Measurements from ENCODE around the gene MALAT1.
"Not testable (repeated sequence)": the region's sequence is repeated elsewhere in the genome, so short reads cannot be mapped to it uniquely, and the experiment has no call there.

Gene MALAT1

GRCh38 chr11:65522718-65523630 lies 24.1 kb downstream of the MALAT1 start:
- DNase-seq = not testable (repeated sequence)

DNA sequence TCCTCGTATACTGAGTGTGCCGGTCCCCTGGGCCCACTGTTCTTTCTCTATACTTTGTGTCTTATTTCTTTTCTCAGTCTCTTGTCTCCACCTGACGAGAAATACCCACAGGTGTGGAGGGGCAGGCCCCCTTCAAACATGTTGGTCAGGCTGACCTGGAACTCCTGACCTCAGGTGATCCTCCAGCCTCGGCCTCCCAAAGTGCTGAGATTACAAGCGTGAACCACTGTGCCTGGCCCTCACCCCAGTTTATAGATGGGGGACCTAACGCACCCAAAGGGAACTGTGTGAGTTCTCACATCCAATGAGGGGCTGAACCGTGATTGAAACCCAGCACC lies 24.8 kb downstream of the MALAT1 start:
- not testable (repeated sequence) for DNase-seq

GRCh38 chr11:65524014-65524740 lies 25.3 kb downstream of the MALAT1 start:
- no peak for DNase-seq

DNA sequence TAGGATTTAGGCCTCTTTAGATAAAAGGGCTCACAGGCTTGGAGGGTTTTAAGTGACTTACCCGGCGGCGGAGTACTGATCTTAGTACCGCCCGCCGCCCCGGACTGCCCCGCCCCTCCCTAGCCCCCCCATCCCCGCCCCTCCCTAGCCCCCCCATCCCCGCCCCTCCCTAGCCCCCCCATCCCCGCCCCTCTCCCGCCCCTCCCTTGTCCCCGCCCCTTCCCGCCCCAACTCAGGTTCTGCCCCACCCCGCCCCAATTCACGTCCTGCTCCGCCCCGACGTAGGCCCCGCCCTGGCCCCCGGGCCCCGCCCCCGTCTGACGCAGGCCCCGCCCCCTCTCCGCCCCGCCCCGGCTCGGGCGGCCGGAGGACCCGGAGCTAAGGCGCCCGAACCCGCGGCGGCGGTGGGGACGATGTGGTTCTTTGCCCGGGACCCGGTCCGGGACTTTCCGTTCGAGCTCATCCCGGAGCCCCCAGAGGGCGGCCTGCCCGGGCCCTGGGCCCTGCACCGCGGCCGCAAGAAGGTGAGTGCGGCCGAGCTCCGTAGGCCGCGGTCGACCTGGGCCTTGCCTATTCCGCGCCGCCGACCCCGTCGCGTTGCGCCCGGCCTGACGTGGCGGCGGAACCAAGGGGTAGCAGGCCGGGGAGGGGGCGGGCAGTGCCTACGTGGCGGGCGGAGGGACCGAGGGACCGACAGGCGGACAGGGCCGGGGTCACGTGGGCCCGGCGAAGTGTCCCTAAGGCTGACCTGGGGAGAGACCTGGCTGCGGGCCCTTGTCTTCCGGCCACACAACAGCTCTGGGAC lies 26.1 kb downstream of the MALAT1 start, which contains the start of gene SCYL1:
TSS of gene SCYL1 (plus strand) at position 343 of the 805 bp plus-strand sequence. CDS start at position 414, 71 bp downstream.
- DNase-seq = peak; percentile 88

DNA sequence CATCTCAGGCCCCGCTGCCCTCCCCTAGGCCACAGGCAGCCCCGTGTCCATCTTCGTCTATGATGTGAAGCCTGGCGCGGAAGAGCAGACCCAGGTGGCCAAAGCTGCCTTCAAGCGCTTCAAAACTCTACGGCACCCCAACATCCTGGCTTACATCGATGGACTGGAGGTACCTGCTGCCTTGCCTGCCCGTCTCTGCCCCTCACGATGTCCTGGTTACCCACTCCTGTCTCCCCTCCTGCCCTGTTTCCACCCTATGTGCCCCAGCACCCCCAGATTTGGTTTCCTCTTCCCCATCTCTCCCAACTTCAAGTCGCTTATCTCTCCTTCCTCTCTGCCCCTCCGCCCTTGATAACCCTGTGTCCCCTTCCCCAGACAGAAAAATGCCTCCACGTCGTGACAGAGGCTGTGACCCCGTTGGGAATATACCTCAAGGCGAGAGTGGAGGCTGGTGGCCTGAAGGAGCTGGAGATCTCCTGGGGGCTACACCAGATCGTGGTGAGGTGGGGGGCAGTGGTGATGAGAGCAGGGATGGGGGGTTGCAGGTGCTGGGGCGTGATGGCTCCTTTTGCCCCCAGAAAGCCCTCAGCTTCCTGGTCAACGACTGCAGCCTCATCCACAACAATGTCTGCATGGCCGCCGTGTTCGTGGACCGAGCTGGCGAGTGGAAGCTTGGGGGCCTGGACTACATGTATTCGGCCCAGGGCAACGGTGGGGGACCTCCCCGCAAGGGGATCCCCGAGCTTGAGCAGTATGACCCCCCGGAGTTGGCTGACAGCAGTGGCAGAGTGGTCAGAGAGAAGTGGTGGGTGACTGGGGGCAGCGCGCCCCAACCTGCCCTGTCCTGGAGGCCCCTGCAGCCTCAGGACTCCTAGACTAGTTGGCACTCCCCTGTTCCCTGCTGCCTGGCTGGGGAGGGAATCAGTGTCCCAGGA lies 27.0 kb downstream of the MALAT1 start:
- DNase-seq = no peak

DNA sequence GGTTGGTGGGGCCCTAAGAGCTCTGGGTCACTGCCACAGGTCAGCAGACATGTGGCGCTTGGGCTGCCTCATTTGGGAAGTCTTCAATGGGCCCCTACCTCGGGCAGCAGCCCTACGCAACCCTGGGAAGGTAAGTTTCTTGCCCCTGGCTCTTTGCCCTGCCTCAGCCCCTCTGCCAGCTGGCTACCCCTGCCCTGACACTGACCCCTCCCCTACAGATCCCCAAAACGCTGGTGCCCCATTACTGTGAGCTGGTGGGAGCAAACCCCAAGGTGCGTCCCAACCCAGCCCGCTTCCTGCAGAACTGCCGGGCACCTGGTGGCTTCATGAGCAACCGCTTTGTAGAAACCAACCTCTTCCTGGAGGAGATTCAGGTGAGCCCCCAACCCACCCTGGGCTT lies 27.9 kb downstream of the MALAT1 start:
- no peak for DNase-seq

GRCh38 chr11:65528819-65529350 lies 30.0 kb downstream of the MALAT1 start:
- DNase-seq = no peak

DNA sequence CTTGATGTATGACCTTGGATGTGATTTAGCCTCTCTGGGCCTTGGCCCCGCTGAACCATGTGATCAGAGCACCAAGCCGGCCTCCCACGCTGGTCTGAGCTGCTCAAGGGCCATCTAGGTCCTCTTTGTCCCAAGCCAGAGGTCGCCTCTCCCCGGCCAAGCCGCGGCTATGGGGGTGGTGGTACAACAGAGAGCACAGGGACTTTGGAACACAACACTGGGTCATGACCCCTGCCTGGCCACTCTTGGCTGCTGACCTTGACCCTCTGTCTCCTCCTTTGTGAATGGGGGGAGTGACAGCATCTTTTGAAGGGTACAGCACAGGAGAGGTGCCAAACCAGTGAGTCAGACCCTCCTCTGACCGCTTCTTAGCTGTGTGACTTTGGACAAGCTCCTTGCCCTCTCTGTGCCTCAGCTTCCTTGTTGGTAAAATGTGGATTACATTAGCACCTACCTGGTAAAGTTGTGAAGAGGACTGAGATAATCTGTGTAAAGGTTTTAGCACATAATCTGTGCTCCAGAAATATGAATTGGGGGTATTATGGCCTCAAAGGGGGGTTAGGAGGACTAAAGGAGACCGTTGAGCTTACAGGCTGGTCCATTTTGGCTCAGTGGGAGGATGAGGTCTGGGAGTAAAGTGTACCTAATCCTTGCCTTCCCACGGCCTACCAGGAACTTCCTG lies 30.8 kb downstream of the MALAT1 start:
- no peak for DNase-seq

GRCh38 chr11:65530157-65530496 lies 31.3 kb downstream of the MALAT1 start:
- no peak for DNase-seq

DNA sequence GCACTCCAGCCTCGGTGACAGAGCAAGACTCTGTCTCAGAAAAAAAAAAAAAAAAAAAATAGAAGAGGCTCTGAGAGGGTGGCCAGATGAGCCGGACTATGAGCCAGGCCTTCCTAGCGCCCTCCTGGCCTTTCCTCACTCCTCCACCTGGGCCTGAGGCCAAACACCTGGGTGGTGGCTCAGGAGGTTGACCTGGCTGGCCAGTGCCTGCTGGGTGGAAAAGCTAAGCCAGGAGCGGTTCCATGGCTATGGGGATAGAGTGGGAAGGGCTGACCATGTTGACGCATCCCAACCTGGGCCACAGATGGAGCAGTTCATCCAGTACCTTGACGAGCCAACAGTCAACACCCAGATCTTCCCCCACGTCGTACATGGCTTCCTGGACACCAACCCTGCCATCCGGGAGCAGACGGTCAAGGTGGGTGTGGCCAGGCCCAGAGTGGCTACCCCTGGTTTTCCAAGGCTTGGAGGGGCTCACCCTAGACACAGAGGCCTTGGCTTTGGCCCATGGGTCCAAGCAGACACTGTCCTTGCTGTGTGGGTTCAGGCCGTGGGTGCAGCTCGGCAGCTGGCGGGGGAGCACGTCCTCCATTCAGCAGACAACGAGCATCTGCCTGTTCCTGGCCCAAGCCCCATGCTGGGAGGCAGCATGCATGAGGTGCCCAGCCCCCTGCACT lies 33.7 kb downstream of the MALAT1 start:
- DNase-seq = no peak

- DNase-seq = no peak
These were observed 36.3 kb downstream of the MALAT1 start for GRCh38 chr11:65535102-65535501.

DNA sequence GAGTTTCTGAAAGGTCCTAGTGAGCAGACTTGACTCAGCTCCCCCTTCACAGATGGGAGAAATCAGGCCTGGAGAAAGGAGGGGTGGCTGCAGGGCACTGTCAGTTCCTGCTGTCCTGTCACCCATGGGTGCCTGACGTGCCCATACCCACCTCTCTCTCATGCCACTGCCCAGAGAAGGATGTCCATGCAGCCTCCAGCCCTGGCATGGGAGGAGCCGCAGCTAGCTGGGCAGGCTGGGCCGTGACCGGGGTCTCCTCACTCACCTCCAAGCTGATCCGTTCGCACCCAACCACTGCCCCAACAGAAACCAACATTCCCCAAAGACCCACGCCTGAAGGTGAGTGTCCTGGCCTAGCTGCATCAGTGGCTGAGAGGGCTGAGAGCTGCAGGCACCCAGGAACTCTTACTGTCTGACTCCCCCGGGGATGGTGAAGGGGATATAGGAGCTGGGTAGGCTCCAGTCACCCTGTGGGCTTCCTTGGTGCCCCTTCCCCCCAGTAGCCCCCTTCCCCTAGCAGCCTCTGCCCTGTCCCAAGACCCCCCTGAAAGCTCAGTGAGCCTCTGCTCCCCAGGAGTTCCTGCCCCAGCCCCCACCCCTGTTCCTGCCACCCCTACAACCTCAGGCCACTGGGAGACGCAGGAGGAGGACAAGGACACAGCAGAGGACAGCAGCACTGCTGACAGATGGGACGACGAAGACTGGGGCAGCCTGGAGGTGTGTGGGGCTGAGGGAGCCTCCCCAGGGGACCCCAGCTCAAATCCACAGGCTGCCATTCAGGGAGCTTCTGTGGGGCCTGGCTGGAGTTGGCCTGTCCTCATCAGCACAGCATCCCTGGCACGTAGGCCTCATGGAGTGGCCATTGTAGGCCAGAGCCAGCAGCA lies 37.8 kb downstream of the MALAT1 start:
- DNase-seq = no peak

GRCh38 chr11:65537296-65537597 lies 38.4 kb downstream of the MALAT1 start:
- DNase-seq = no peak

DNA sequence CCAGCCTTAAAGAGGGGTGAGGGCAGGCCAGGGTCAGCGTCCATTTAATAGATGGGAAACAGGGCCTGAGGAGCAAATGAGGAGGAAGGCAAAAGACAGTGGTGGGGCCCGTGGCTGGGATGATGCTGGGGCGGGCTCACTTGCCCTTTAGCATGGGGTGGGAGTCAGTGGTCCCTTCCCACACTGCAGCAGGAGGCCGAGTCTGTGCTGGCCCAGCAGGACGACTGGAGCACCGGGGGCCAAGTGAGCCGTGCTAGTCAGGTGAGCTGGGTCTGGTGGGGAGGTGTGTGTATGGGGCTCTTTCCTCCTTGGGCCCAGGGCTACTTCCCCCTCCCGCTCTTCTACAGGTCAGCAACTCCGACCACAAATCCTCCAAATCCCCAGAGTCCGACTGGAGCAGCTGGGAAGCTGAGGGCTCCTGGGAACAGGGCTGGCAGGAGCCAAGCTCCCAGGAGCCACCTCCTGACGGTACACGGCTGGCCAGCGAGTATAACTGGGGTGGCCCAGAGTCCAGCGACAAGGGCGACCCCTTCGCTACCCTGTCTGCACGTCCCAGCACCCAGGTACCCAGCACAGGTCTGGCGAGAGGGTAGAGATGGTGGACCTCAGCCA lies 38.9 kb downstream of the MALAT1 start:
- DNase-seq = no peak

- DNase-seq = no peak
These were observed 39.5 kb downstream of the MALAT1 start for GRCh38 chr11:65538232-65538914.

DNA sequence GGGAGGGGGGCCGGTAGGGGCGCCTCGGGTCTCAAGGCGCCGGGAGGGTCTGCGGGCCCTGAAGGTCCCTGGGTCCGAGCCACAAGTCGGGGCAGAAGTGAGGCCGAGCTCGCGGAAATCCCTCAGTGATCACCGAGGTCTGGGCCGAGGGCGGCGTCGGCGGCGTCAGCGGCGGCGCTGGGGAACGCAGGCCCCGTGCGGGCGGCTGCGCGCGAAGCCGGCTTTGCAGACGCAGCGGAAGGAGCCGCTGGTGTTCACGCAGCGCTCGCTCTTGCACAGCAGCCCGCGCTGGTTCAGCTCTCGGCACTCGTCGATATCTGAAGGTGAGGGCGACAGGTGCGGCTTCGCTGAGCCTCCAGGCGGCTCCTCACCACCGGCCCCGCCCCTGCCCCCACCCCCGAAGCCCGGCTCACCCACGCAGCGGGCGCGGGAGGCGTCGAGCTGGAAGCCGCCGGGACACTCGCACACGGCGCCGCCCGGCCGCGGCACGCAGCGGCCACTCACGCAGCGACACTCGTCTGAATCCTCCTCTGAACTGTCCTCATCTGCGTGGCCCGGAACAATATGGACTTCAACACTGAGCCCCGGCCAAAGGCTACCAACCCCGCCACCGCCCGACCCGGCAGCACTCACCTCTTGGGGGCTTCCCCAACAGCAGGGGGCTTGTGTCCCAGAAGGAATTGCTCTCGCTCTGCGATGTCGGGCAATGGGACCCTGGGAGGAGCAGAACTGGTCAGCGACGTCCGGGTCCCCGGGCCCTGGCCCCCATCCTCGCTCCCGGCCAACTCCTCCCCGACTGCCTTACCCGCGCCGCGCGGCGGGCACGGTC lies 40.3 kb downstream of the MALAT1 start:
- no peak for DNase-seq

GRCh38 chr11:65539744-65540289 lies 41.0 kb downstream of the MALAT1 start:
- DNase-seq = no peak
